ENCODE data around the gene LINGO3.

DNA sequence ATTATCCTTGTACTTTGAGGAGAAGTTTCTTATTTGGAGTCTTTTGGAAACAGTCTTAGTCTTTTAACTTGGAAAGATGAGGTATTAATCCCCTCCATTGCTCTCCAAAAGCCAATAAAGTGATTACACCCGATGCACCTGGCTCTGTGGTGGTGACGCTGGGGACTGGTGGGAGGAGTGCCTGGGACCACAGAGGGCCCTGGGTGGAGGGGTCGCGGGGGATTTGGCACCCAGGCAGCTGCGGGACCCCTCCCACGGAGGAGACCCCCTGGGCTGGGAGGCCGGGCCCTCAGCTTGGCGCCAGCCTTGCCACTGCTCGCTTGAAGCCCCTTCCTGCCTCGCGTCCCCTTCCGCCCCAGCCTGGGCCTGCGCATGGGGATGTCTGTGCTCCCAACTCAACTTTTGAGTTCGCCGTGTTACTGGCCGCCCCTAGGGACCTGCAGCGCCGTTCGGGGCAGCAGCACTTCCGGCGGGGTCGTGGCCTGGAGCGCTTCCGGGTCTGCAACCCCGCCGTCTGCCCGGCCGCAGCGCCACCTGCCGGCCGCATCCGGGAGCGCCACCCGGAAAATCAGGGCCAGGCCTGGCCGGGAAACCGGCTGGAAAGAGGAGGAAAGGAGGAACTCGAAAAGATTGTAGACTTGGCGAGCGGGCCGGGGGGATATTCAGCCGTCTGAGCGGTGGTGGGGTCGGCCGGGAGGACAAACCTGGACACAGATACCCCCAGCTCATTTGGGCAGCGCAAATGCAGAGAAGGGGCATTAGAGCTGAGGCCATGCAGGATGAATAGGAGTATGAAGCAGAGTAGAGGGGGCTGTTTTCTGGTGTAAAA, 34.4 kb downstream of the LINGO3 start:
- TF ChIP-seq POLR2A (IDR thresholded peaks at IDR 0.05), result no peak
- TF ChIP-seq, protein P1, sequence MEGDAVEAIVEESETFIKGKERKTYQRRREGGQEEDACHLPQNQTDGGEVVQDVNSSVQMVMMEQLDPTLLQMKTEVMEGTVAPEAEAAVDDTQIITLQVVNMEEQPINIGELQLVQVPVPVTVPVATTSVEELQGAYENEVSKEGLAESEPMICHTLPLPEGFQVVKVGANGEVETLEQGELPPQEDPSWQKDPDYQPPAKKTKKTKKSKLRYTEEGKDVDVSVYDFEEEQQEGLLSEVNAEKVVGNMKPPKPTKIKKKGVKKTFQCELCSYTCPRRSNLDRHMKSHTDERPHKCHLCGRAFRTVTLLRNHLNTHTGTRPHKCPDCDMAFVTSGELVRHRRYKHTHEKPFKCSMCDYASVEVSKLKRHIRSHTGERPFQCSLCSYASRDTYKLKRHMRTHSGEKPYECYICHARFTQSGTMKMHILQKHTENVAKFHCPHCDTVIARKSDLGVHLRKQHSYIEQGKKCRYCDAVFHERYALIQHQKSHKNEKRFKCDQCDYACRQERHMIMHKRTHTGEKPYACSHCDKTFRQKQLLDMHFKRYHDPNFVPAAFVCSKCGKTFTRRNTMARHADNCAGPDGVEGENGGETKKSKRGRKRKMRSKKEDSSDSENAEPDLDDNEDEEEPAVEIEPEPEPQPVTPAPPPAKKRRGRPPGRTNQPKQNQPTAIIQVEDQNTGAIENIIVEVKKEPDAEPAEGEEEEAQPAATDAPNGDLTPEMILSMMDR (IDR thresholded peaks at IDR 0.05), result peak; percentile 92 to 98 (median 96)
